OCI-LY3 (cell line): Measurements from ENCODE around the gene TCP10L.

Source experiments
- CTCF ChIP-seq: fragments of 200-600, 300-600 bp; sonication (generic); IDR thresholded peaks from 2 replicates; pipeline ENCODE4 v1.5.1; 2014; ENCODE audit warnings: antibody characterized with exemption, low read length, low read depth
- EZH2phosphoT487 ChIP-seq: fragments of 200-600 bp; shearing (Covaris generic); IDR thresholded peaks from 2 replicates; pipeline ENCODE4 v1.6.1; 2018; ENCODE audit warnings: antibody characterized with exemption, mixed run types, low read depth

GRCh38 chr21:32558106-32558505 lies 27.2 kb downstream of the TCP10L start:
- TF ChIP-seq CTCF (no peak), EZH2phosphoT487 (no peak)
